OCI-LY3 (cell line): ENCODE data around the gene NOP56.

Experiments used
- EZH2phosphoT487 ChIP-seq: fragments of 200-600 bp; shearing (Covaris generic); IDR thresholded peaks from 2 replicates; pipeline ENCODE4 v1.6.1; 2018; ENCODE audit warnings: antibody characterized with exemption, mixed run types, low read depth
- TF ChIP-seq, protein P1 (sequence below): fragments of 200-600, 300-600 bp; sonication (generic); IDR thresholded peaks from 2 replicates; pipeline ENCODE4 v1.5.1; 2014; ENCODE audit warnings: antibody characterized with exemption, low read length, low read depth

DNA sequence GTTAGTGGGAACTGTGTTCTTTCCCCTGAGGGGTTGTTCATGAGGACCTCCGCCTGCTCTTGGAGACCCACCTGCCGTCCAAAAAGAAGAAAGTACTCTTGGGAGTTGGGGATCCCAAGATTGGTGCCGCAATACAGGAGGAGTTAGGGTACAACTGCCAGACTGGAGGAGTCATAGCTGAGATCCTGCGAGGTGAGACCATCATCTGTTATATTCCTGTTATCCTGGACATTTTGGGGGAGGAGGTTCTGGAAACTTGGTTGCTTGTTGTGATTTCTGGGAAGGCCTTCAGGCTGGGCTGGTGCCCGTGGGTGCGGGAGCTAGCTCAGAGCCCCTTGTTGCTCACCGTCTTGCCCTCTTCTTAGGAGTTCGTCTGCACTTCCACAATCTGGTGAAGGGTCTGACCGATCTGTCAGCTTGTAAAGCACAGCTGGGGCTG, 2.0 kb downstream of the NOP56 start:
- TF ChIP-seq, protein P1, sequence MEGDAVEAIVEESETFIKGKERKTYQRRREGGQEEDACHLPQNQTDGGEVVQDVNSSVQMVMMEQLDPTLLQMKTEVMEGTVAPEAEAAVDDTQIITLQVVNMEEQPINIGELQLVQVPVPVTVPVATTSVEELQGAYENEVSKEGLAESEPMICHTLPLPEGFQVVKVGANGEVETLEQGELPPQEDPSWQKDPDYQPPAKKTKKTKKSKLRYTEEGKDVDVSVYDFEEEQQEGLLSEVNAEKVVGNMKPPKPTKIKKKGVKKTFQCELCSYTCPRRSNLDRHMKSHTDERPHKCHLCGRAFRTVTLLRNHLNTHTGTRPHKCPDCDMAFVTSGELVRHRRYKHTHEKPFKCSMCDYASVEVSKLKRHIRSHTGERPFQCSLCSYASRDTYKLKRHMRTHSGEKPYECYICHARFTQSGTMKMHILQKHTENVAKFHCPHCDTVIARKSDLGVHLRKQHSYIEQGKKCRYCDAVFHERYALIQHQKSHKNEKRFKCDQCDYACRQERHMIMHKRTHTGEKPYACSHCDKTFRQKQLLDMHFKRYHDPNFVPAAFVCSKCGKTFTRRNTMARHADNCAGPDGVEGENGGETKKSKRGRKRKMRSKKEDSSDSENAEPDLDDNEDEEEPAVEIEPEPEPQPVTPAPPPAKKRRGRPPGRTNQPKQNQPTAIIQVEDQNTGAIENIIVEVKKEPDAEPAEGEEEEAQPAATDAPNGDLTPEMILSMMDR, result no peak
- TF ChIP-seq EZH2phosphoT487, result no peak
